OCI-LY1 (cell line): ENCODE results near the gene ZNRF1.
A peak's percentile ranks its signal among the peaks of the same experiment; 100 is the strongest.

Experiments used
- EZH2 ChIP-seq: fragments of 200-600 bp; sonication (generic), shearing (Covaris generic); IDR thresholded peaks from 2 replicates; pipeline ENCODE4 v1.8.0; 2017; ENCODE audit warnings: borderline replicate concordance, mixed run types, mild to moderate bottlenecking, antibody characterized with exemption, low read length, moderate library complexity, mixed read lengths
- TF ChIP-seq, protein P1 (sequence below): fragments of 200-600 bp; sonication (generic), shearing (Covaris generic); IDR thresholded peaks from 2 replicates; pipeline ENCODE4 v1.5.1; 2017; ENCODE audit warnings: mild to moderate bottlenecking, antibody characterized with exemption, low read length, moderate library complexity, mixed read lengths

GRCh38 chr16:75111514-75111940, 112.7 kb downstream of the ZNRF1 start:
- TF ChIP-seq, protein P1, sequence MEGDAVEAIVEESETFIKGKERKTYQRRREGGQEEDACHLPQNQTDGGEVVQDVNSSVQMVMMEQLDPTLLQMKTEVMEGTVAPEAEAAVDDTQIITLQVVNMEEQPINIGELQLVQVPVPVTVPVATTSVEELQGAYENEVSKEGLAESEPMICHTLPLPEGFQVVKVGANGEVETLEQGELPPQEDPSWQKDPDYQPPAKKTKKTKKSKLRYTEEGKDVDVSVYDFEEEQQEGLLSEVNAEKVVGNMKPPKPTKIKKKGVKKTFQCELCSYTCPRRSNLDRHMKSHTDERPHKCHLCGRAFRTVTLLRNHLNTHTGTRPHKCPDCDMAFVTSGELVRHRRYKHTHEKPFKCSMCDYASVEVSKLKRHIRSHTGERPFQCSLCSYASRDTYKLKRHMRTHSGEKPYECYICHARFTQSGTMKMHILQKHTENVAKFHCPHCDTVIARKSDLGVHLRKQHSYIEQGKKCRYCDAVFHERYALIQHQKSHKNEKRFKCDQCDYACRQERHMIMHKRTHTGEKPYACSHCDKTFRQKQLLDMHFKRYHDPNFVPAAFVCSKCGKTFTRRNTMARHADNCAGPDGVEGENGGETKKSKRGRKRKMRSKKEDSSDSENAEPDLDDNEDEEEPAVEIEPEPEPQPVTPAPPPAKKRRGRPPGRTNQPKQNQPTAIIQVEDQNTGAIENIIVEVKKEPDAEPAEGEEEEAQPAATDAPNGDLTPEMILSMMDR = 0 out of 2 replicates have a peak, but pooled peaks have one; percentile 2
- no peak for TF ChIP-seq EZH2
